Activated CD8-positive, alpha-beta memory T cell treated with anti-CD3 and anti-CD28 coated beads for 24 hours (primary cell): ENCODE results near the gene FKBP1C.
"Not testable (repeated sequence)": the region's sequence is repeated elsewhere in the genome, so short reads cannot be mapped to it uniquely, and the experiment has no call there.

Experiments used
- DNase-seq: peaks from one replicate; pipeline ENCODE4 v3.0.0-alpha.2; 2020

Gene FKBP1C

GRCh38 chr6:63211343-63211742, at the start of gene FKBP1C:
Gene FKBP1C, plus strand, starts transcription at chr6:63211469.
- DNase-seq, result not testable (repeated sequence)

DNA sequence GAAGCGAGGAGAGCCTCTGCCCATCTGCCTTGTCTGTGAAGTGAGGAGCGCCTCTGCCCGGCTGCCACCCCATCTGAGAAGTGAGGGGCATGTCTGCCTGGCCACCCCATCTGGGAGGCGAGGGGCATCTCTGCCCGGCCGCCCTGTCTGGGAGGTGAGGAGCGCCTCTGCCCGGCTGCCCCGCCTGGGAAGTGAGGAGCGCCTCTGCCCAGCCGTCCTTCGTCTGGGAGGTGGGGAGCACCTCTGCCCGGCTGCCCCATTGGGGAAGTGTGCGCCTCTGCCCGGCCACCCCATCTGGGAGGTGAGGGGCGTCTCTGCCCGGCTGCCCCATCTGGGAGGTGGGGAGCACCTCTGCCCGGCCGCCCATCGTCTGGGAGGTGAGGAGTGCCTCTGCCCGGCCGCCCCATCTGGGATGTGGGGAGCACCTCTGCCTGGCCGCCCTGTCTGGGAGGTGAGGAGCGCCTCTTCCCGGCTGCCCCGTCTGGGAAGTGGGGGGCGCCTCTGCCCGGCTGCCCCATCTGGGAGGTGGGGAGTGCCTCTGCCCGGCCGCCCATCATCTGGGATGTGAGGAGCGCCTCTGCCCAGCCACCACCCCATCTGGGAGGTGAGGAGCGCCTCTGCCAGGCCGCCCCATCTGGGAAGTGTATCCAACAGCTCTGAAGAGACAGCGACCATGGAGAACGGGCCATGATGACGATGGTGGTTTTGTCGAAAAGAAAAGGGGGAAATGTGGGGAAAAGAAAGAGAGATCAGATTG, 47.0 kb upstream of the FKBP1C start:
- DNase-seq, result not testable (repeated sequence)

GRCh38 chr6:63174173-63174572, 37.1 kb upstream of the FKBP1C start:
- no peak for DNase-seq

- DNase-seq, result no peak
Observed at GRCh38 chr6:63176181-63176580, 35.1 kb upstream of the FKBP1C start.

- no peak for DNase-seq
Observed at GRCh38 chr6:63180367-63180766, 30.9 kb upstream of the FKBP1C start.

DNA sequence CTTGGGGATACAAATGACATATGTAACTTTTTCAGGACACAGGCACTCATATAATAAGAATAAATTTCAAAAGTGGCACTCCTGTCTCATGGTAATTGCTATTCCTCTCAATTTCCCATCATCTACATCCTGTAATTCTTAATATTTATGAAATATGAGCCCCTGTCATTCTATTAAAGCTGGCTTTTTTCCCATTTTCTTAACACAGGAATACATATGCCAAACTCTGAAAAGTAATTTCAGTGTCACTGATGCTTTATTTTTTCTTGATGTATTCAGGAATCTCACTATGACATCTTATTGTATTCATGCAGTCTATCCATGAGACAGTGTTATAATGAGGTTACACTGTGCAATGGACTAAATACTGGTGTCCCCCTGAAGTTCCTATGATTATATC, 24.3 kb upstream of the FKBP1C start:
- DNase-seq, result no peak

GRCh38 chr6:63188828-63189227, 22.4 kb upstream of the FKBP1C start:
- DNase-seq, result no peak

GRCh38 chr6:63193324-63193723, 17.9 kb upstream of the FKBP1C start:
- no peak for DNase-seq

GRCh38 chr6:63197741-63198140, 13.5 kb upstream of the FKBP1C start:
- no peak for DNase-seq

DNA sequence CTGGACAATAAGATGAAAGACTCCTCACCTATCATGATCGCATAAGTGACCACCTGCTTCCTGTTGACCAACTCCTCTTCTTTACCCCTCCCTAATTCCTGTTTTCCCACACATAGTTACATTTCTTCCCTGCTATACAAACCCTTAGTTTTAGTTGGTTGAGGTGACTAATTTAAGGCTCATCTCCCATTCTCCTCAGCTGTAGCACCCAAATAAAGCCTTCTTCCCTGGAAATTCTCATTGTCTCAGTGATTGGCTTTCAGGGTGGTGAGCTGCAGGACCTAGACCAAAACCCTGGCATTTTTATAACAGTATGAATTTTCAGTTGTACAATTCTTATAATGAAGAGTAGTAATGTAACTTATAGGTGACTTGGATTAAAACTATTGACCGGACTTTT, 2.1 kb downstream of the FKBP1C start:
- DNase-seq, result no peak

DNA sequence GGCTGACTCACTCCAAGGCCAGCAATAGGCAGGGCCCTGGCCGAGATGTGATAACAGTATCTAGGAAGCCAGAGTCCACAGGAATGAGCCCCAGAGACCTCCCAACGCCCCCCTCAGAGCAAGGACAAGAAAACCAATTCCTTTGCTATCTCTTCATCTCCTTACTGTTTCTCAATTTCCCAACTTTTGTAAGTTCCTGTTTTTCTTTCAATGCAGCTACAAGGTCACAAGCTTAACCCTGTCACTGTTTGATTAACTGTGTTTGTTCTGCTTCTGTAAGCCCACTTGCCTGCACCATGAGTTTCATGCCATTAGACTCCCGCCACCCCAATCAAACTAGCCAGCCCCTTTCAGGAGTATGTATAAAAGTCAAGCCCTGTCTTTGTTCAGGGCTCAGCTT, 3.5 kb downstream of the FKBP1C start:
- DNase-seq, result no peak

DNA sequence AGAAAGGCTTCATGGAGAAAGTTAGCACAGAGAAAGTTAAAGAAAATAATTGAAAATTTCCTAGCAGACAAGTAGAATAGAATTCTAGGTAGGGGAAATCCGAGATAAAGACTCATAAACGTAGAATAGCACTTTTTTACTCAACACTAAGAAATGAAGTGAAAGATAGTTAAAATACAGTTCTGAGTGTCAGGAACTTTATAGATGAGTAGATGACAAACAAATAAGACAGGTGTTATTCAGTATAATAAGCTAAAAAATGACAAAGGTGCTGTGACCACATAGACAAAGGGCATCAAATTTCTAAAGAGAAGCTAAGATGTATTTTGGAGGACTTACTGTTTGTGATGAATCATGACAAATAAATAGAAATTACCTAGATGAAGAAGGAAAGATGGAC, 12.9 kb downstream of the FKBP1C start:
- DNase-seq, result no peak

DNA sequence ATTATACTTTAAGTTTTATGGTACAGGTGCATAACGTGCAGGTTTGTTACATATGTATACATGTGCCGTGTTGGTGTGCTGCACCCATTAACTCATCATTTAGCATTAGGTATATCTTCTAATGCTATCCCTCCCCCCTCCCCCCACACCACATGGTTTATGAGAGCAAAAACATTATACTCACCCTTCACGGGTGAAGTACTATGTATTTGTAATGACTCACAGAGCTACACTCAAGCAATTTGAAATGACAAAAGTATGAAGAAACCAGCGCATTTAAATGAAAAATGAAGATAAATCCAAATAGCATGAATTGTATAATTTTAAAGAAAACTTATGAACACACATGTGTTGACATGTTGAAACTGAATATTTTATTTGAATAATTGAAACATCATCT, 14.7 kb downstream of the FKBP1C start:
- DNase-seq, result not testable (repeated sequence)

DNA sequence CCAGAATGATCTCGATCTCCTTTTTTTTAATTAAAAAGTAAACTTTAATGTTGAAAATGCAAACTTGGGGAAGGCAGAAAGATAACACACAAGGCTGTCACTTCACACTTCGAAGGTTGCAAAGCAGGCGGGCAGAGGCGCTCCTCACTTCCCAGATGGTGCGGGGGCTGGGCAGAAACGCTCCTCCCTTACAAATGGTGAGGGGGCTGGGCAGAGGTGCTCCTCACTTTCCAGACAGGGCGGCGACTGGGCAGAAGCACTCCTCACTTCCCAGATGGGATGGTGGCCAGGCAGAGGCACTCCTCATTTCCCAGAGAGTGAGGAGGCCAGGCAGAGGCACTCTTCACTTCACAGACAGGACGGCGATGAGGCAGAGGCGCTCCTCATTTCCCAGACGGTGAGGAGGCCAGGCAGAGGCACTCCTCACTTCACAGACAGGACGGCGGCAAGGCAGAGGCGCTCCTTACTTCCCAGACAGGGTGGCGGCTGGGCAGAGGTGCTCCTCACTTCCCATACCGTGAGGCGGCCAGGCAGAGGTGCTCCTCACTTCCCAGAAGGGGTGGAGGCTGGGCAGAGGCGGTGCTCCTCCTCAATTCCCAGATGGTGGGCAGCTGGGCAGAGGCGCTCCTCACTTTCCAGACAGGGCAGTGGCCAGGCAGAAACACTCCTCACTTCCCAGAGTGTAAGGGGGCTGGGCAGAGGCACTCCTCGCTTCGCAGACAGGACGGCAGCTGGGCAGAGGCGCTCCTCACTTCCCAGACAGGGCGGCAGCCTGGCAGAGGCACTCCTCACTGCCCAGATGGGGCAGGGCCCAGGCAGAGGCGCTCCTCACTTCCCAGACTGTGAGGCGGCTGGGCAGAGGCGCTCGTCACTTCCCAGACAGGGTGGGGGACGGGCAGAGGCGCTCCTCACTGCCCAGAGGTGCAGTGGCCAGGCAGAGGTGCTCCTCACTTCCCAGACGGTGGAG, 16.9 kb downstream of the FKBP1C start:
- not testable (repeated sequence) for DNase-seq

- not testable (repeated sequence) for DNase-seq
Observed at GRCh38 chr6:63230027-63230426, 18.8 kb downstream of the FKBP1C start.

DNA sequence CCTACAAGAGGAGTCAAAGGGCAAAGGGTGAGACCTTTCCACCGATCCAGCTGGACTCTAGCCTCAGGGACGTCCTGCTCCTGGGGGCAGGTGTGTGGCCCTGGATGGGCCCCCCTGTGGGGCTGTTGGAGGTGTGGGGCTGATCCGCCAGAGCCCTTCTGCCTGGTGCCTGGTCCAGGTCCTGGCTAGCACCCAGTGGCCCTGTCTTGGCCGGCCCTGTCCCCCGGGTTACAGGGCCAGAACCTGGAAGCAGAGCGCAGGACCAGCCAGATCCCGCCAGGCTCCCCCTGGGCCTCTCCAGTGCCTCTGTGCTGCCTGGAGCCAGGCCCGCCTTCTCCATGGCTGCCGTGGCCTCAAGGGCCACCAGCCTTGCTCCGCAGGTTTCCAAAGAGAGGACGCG, 19.2 kb downstream of the FKBP1C start:
- not testable (repeated sequence) for DNase-seq

DNA sequence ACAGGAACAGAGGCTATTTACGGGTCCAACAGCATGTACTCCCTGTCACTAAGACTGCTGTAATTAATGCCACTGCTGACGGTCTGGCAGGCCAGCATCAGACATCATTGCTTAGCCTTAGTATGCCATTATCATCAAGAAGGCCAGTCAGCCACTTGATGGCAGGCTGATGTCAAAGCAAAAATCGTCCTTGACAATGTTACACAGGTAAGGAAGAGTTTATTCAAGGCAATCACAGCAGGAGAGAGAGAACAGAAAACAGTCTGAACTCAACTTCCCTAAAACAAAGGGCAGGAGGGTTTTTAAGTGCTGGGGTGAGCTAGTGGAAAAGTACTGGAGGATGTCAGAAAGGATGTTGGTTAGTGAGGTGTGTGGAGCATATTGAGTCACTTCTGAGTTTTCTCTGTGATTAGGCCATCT, 25.1 kb downstream of the FKBP1C start:
- DNase-seq, result no peak

DNA sequence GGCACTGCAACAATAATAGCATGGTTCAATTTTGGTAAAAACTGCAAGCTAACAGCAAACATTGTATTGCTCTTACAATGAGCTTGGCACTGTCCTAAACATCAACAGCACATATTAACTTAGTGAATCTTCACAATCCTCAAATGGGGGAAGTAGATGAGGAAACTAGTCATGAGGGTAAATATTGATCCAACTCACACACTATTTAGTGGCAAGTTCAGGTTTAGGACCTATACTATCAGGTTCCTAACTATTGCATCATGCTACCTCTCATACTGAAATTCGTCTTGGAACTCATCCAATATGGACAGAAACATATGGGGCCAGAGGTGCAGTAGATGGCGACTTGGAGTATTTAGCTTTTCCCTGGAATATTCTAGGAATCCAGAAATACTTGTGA, 34.2 kb downstream of the FKBP1C start:
- DNase-seq, result no peak

DNA sequence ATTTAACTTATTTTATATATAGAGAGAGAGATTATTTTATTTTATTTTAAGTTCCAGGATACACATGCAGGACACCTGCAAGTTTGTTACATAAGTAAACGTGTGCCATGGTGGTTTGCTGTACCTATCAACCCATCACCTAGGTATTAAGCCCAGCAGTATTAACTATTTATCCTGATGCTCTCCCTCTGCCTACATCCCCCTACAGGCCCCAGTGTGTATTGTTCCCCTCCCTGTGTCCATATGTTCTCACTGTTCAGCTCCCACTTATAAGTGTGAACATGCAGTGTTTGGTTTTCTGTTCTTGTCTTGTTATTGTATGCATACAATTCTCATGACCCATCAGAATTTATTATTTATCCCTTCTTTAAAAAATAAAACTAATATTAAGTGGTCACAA, 34.6 kb downstream of the FKBP1C start:
- DNase-seq, result no peak

DNA sequence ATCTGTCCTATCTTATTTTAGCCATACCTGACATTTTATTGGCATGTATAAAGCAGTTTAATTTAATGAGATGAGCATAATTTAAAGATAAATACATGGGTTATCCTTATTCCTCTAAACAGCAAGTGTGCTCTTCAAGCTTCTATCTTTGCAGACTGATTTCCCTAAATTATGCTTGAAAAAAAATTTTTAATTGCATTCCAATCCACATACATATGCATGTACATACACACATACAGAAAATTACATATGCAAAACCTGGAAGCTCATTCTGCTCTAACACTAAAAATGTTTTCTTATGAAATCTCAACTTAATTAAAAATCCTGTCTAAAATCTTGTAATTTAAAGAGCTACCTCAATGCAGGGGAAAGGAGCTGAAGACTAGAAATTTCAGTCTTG, 35.3 kb downstream of the FKBP1C start:
- DNase-seq, result no peak

- no peak for DNase-seq
Observed at GRCh38 chr6:63249875-63250482, 38.7 kb downstream of the FKBP1C start.

DNA sequence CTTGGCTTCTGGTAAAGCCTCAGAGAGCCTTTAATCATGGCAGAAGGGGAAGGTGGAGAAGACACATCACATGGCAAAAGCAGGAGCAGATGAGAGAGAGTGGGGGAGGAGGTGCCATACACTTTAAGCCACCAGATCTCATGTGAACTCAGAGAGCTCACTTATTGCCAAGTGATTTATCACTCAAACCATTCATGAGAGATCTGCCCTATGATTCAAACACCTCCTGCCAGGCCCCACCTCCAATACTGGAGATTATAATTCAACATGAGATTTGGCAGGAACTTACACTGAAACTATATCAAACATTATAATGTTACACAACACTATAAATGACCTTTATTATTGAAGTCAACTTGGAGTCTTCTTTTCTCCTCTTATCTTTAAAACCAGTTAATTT, 47.9 kb downstream of the FKBP1C start:
- DNase-seq, result no peak

- DNase-seq, result no peak
Observed at GRCh38 chr6:63261820-63262219, 50.6 kb downstream of the FKBP1C start.
